Adrenal gland (tissue), 12 donors: ENCODE measurements around the gene SLC35E2B. TPM values are rescaled to one million over a fixed set of nuclear protein-coding genes. Genes with fewer than 3 reads are reported as not detected.

Experiments used
- DNase-seq, 7 donors: peaks; one replicate each; pipeline ENCODE4 v3.0.0-alpha.2; 2019 to 2020
- H3K27ac ChIP-seq, 5 donors: fragments of 200-600 bp; sonication (generic) in 4 of 5; 1 replicate in 3 of 5; 2 replicates in 2 of 5; pipeline versions ENCODE4 v1.5.1 to v1.8.0; 2016 to 2020; ENCODE audit warnings: mild to moderate bottlenecking in 1 of 5
- H3K27me3 ChIP-seq: fragments of 200-600 bp; 2 replicates; pipeline ENCODE4 v1.8.0; 2021
- H3K36me3 ChIP-seq, 2 donors: fragments of 200-600 bp; replicated peaks in 1 of 2; 1 replicate in 1 of 2; 2 replicates in 1 of 2; pipeline versions ENCODE4 v1.5.1 to v1.8.0; 2018 to 2022
- H3K4me1 ChIP-seq, 2 donors: fragments of 200-600 bp; replicated peaks in 1 of 2; 1 replicate in 1 of 2; 2 replicates in 1 of 2; pipeline versions ENCODE4 v1.5.1 to v1.8.0; 2018 to 2021
- H3K4me3 ChIP-seq, 4 donors: fragments of 200-600 bp; sonication (generic) in 3 of 4; one replicate each; pipeline ENCODE4 v1.5.1; 2016 to 2018
- H3K9me3 ChIP-seq, 3 donors: fragments of 200-600 bp; sonication (generic) in 1 of 3; replicated peaks in 1 of 3; 1 replicate in 2 of 3; 2 replicates in 1 of 3; pipeline versions ENCODE4 v1.5.1 to v1.8.0; 2016 to 2021
- CTCF ChIP-seq, 6 experiments: fragments of 450-650 bp in 4 of 6; fragments of 200-600 bp in 2 of 6; sonication (generic) in 1 of 6; IDR thresholded peaks; 1 replicate in 5 of 6; 2 replicates in 1 of 6; pipeline versions ENCODE4 v1.5.1 to v1.8.0; 2016 to 2021; ENCODE audit warnings: antibody characterized with exemption in 6 of 6, mild to moderate bottlenecking in 2 of 6, moderate library complexity in 1 of 6
- POLR2A ChIP-seq, 2 donors: fragments of 450-650 bp; IDR thresholded peaks; one replicate each; pipeline ENCODE4 v1.6.1; 2017; ENCODE audit warnings: antibody characterized with exemption in 2 of 2, mild to moderate bottlenecking in 2 of 2, moderate library complexity in 1 of 2
- WGBS, 4 donors: extraction: QIAGEN DNeasy Blood & Tissue Kit in 2 of 4; methylation state at CpG; one replicate each; pipeline versions ENCODE4 v1.1.5 to v1.1.7; 2013 to 2017; 5-methylcytosine and 5-hydroxymethylcytosine counted together
- intact Hi-C, 2 donors: fragments of 100-400 bp; cut with DNase I; formaldehyde crosslinking; loops; one replicate each; pipeline versions ENCODE4 v1.14.1 to v1.15.0; 2022 to 2023
- polyA plus RNA-seq, 3 donors: library from polyadenylated mRNA; stranded (reverse); fragments of 200-250 nt in 2 of 3; fragments of 350-450 nt in 1 of 3; fragmentation: Illumina TruSeq in 1 of 3; extraction: RNeasy Lipid Tissue Mini Kit (QIAGEN cat#74804) in 1 of 3; gene quantifications; one replicate each; pipeline ENCODE4 v1.2.3, GENCODE V29; 2013 to 2014
- total RNA-seq, 9 donors: library from RNA; depleted of rRNA in 4 of 9; stranded (reverse); fragments of >200 nt in 4 of 9; fragments of 120-200 nt in 1 of 9; fragmentation: NEBNext Ultra II Directional in 1 of 9; extraction: Animal tissue kit (Norgen Biotek cat#: 25700) in 1 of 9; gene quantifications; one replicate each; pipeline versions ENCODE4 v1.1.0 to v1.2.4, GENCODE V29; 2013 to 2023
- donor health status: healthy with polysubstance abuse.
- donor health status: Bipolar disorder and iron deficiency.
- donor health status: DM: yes; HTN: yes; CAD: no.
- donor health status: DM: no; HTN: no; CAD: no.
- donor health status: DM: no; HTN: no; CAD: no.
- donor health status: DM: yes; HTN: yes; CAD: no.

SLC35E2B gene
- total and polyA plus RNA-seq, 12 donors: 11.2 to 89.5 (median 48.3) TPM

GRCh38 chr1:1614954-1615255, 77.7 kb downstream of the SLC35E2B start:
- Histone ChIP-seq H3K36me3 (peaks cover 0 to 8% of the 10 kb centered on the region in 2 donors), H3K9me3 (no peaks in the 10 kb centered on the region), H3K27ac (peak overlapping the region; percentile 99 to 100 (median 100)), H3K27me3 (no peaks in the 10 kb centered on the region), H3K4me1 (peaks cover 23 to 42% of the 10 kb centered on the region in 2 donors), H3K4me3 (peak overlapping the region in 2 of 4 donors; percentile 86 to 100)
- no peak for TF ChIP-seq POLR2A (IDR thresholded peaks at IDR 0.05)
- peak in 1 of 6 experiments; percentile 5 for TF ChIP-seq CTCF (IDR thresholded peaks at IDR 0.05)
- 0 to 1% (median 0%) methylated on average over 18 to 23 of the region's 23 CpGs for WGBS, 4 donors
- DNase-seq: no peak
- intact Hi-C loops: no loop called here

- Histone ChIP-seq H3K36me3 (peaks cover 0 to 8% of the 10 kb centered on the region in 2 donors), H3K27me3 (no peaks in the 10 kb centered on the region), H3K4me3 (peak overlapping the region in 2 of 4 donors; percentile 86 to 100), H3K4me1 (peaks cover 23 to 42% of the 10 kb centered on the region in 2 donors), H3K9me3 (no peaks in the 10 kb centered on the region), H3K27ac (peak overlapping the region; percentile 99 to 100 (median 100))
- WGBS, 4 donors: 9 to 20% (median 13%) methylated on average over 13 to 30 of the region's 30 CpGs
- TF ChIP-seq CTCF (IDR thresholded peaks at IDR 0.05): no peak
- TF ChIP-seq POLR2A (IDR thresholded peaks at IDR 0.05): peak in 1 of 2 donors; percentile 58
- intact Hi-C loops: no loop called here
- DNase-seq: peak in 6 of 7 donors; percentile 76 to 90 (median 84)
Measured at GRCh38 chr1:1614204-1614953, 78.2 kb downstream of the SLC35E2B start.

GRCh38 chr1:1613509-1614082, 79.0 kb downstream of the SLC35E2B start:
- WGBS, 4 donors: 36 to 52% (median 44%) methylated on average over 11 of the region's 11 CpGs
- intact Hi-C loops: no loop called here
- H3K4me1 ChIP-seq: peaks cover 23 to 42% of the 10 kb centered on the region in 2 donors
- peaks cover 0 to 8% of the 10 kb centered on the region in 2 donors for H3K36me3 ChIP-seq
- H3K9me3 ChIP-seq: no peaks in the 10 kb centered on the region
- TF ChIP-seq POLR2A (IDR thresholded peaks at IDR 0.05) (no peak), CTCF (IDR thresholded peaks at IDR 0.05) (no peak)
- H3K27me3 ChIP-seq: no peaks in the 10 kb centered on the region
- DNase-seq: peak in 1 of 7 donors; percentile 9
- H3K27ac ChIP-seq: peak overlapping the region; percentile 99 to 100 (median 100)
- peak overlapping the region in 1 of 4 donors; percentile 100 for H3K4me3 ChIP-seq

GRCh38 chr1:1612104-1612400, 80.5 kb downstream of the SLC35E2B start:
- no peak for DNase-seq
- Histone ChIP-seq H3K27ac (peak overlapping the region in 3 of 5 donors; percentile 20 to 71 (median 48)), H3K9me3 (no peaks in the 10 kb centered on the region), H3K4me3 (no peak overlapping the region), H3K36me3 (no peaks in the 10 kb centered on the region), H3K4me1 (peaks cover 23 to 37% of the 10 kb centered on the region in 2 donors), H3K27me3 (no peaks in the 10 kb centered on the region)
- WGBS, 4 donors: 87 to 93% (median 90%) methylated on average over 3 of the region's 3 CpGs
- TF ChIP-seq POLR2A (IDR thresholded peaks at IDR 0.05): no peak
- intact Hi-C loops: no loop called here
